ENCODE results near the gene SULT2B1. TPM values are rescaled to one million over a fixed set of nuclear protein-coding genes. Genes with fewer than 3 reads are reported as not detected.

SULT2B1 gene
- total RNA-seq, 2 experiments from 2014 or later: not detected

- peaks cover 39% of the 10 kb centered on the region for H3K4me1 Mint-ChIP-seq
- peaks cover 4% of the 10 kb centered on the region for H3K36me3 Mint-ChIP-seq (ENCODE audit: low read depth)
- DNase-seq: no peak
- no peak overlapping the region for H3K4me3 Mint-ChIP-seq
- ChIA-PET CTCF (interaction anchor here (0.6 to 2.0 kb wide), 2 partner anchors 9 to 146 kb away, joined by 3 to 11 read pairs; no protein-coding TSS in a partner anchor), POLR2A (interaction anchor here (1.1 to 4.7 kb wide), 3 partner anchors 9 to 15 kb away, joined by 5 to 47 read pairs (median 15); partner anchors contain the start of genes RPL18 and SPHK2)
- no peaks in the 10 kb centered on the region for H3K27me3 Mint-ChIP-seq
- H3K9me3 Mint-ChIP-seq: no peaks in the 10 kb centered on the region
- H3K27ac Mint-ChIP-seq: peak overlapping the region; percentile 35
Measured at GRCh38 chr19:48632692-48633147, 80.7 kb downstream of the SULT2B1 start.

DNA sequence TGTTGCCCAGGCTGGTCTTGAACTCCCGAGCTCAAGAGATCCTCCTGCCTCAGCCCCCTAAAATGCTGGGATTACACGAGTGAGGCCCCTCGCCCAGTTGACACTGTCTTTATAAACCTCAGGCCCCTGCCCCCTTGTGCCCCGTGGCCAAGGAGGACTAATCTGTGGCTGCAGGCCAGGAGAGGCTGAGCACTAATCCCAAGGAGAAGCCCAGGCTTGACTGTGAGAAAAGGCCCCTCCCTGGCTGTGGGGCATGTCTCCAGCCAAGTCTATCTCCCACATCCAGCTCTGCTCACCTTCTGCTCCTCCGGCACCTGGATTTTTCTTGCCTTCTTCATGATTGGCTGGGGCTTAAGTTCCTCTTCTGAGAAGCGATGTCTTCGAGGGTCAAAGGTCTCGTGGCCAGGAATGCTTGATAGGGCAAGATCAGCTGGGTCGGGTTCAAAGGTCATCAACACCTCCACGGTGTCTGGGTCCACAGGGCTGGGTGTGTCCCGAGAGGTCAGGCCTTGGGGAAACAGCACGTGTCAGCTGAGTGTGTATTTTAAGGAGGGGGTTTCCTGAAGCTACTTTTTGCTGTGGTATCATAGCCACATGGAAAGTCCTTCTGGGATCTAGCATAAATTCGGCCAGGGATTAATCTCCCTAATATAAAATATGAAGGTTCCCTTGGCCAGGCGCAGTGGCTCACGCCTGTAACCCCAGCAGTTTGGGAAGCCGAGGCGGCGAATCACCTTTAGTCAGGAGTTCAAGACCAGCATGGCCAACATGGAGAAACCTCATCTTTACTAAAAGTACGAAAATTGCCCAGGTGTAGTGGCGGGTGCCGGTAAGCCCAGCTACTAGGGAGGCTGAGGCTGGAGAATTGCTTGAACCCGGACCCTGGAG, 81.4 kb downstream of the SULT2B1 start:
- ChIA-PET POLR2A (interaction anchor here (0.6 to 4.7 kb wide), 6 partner anchors 8 to 15 kb away, joined by 3 to 47 read pairs (median 4); partner anchors contain the start of genes CA11, RPL18 and SPHK2), CTCF (interaction anchor here (0.7 to 2.0 kb wide), 4 partner anchors 9 to 14 kb away, joined by 3 to 11 read pairs (median 6); partner anchors contain the start of genes CA11, RPL18 and SPHK2)
- H3K4me1 Mint-ChIP-seq: peaks cover 45% of the 10 kb centered on the region
- no peak overlapping the region for H3K4me3 Mint-ChIP-seq
- H3K27me3 Mint-ChIP-seq: no peaks in the 10 kb centered on the region
- H3K36me3 Mint-ChIP-seq (ENCODE audit: low read depth): peaks cover 4% of the 10 kb centered on the region
- DNase-seq: no peak
- H3K27ac Mint-ChIP-seq: peak overlapping the region; percentile 84
- no peaks in the 10 kb centered on the region for H3K9me3 Mint-ChIP-seq

GRCh38 chr19:48634036-48634342, 82.0 kb downstream of the SULT2B1 start:
- H3K27ac Mint-ChIP-seq: peak overlapping the region; percentile 84
- peaks cover 4% of the 10 kb centered on the region for H3K36me3 Mint-ChIP-seq (ENCODE audit: low read depth)
- H3K9me3 Mint-ChIP-seq: no peaks in the 10 kb centered on the region
- no peak for DNase-seq
- H3K4me3 Mint-ChIP-seq: peak overlapping the region; percentile 70
- CTCF ChIA-PET: interaction anchor here (0.7 to 2.0 kb wide), 4 partner anchors 10 to 15 kb away, joined by 3 to 11 read pairs (median 6); partner anchors contain the start of genes CA11, RPL18 and SPHK2
- no peaks in the 10 kb centered on the region for H3K27me3 Mint-ChIP-seq
- H3K4me1 Mint-ChIP-seq: peaks cover 49% of the 10 kb centered on the region
- POLR2A ChIA-PET: interaction anchor here (0.6 to 4.7 kb wide), 5 partner anchors 9 to 16 kb away, joined by 3 to 47 read pairs (median 4); partner anchors contain the start of genes CA11, RPL18 and SPHK2

DNA sequence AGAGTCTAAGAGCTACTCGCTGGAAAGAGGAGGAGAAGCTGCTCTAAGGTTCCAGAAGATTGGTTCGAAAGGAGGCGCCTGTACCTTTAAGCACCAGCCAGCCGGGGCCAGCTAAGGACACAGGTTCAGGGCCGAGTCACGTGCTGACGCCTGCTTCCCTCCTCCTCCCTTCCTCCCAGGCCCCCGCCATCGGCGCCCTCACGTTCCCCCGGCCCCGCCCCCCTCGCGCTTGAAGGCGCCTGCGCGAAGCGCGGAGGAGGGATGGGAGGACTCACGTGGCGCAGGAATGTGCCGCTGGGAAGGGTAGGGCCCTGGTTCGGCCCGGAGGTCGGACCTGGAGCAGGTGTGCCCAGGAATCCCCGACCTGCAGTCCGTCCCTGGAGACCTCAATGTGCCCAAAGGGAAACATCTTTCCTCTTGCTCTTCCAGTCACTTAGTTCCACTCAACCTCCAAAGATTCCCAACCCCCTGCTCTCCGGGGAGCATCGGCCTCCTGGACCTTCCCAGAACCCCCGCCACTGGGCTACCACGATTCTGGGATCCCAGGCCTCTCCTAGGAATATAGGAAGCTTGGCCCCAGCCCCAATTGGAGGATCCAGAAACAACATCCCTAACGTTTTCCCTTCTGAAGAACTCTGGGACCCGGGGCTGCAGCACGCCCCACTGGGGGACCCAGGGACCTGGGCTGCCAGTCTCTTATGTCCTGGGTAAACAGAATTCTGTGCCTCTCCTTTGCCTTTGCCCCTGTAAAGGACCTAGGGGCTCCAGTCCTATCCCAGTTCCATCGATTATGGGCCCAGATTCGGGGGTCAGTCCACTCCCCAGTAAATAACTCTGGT, 82.7 kb downstream of the SULT2B1 start:
- Mint-ChIP-seq H3K27ac (peak overlapping the region; percentile 84), H3K4me3 (peak overlapping the region; percentile 70), H3K36me3 (ENCODE audit: low read depth) (peaks cover 4% of the 10 kb centered on the region), H3K27me3 (no peaks in the 10 kb centered on the region), H3K9me3 (no peaks in the 10 kb centered on the region), H3K4me1 (peaks cover 53% of the 10 kb centered on the region)
- CTCF ChIA-PET: interaction anchor here (0.6 to 2.0 kb wide), 5 partner anchors 11 to 76 kb away, joined by 3 to 11 read pairs (median 3); partner anchors contain the start of genes CA11, RPL18 and SPHK2
- POLR2A ChIA-PET: interaction anchor here (0.6 to 4.7 kb wide), 5 partner anchors 9 to 17 kb away, joined by 3 to 47 read pairs (median 4); partner anchors contain the start of genes CA11, RPL18 and SPHK2
- peak; percentile 93 for DNase-seq

DNA sequence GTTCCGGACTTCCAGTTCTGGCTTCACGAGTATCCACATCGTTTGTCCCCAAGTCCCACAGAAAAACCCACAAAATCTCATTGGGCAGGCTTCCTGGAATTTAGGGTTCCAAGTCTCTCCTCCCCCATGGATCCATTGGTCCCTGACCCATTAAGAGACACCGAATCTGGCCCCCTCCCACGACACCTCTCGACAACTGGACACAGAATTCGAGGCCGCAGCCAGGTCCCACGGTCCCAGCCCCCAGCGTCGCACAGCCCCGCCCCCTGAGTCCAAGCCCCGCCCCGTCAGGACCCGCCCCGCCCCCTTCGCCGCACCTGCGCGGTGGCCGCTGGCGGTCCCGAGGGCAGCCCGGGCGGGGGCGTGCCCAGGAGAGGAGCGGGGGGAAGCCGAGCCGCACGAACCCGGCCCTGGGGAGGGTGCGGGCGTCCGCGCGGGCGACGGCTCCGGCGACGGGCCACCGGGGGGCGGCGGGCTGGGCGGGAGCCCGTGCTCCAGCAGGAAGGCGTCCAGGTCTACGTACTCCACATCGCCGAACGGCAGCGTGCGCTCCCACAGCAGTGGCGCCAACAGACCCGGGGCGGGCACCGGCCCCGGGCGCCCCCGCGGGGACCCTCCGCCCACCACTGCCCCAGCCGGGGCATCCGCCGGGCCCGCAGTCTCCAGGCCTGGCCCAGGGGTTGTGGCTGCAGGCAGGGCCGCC, 83.4 kb downstream of the SULT2B1 start:
- Mint-ChIP-seq H3K9me3 (no peaks in the 10 kb centered on the region), H3K36me3 (ENCODE audit: low read depth) (peaks cover under 1% of the 10 kb centered on the region), H3K4me3 (peak overlapping the region; percentile 85), H3K4me1 (peaks cover 54% of the 10 kb centered on the region), H3K27me3 (no peaks in the 10 kb centered on the region), H3K27ac (peak overlapping the region; percentile 84)
- POLR2A ChIA-PET: interaction anchor here (3.1 to 4.7 kb wide), 2 partner anchors 12 to 17 kb away, joined by 15 to 47 read pairs; partner anchors contain the start of genes RPL18 and SPHK2
- CTCF ChIA-PET: no interaction called here
- DNase-seq: peak; percentile 79

- POLR2A ChIA-PET: interaction anchor here (1.5 to 2.3 kb wide), 4 partner anchors 8 to 19 kb away, joined by 6 to 15 read pairs (median 12); partner anchors contain the start of genes CA11, RPL18 and SPHK2
- DNase-seq: peak; percentile 40
- no peaks in the 10 kb centered on the region for H3K36me3 Mint-ChIP-seq (ENCODE audit: low read depth)
- peak overlapping the region; percentile 73 for H3K27ac Mint-ChIP-seq
- peak overlapping the region; percentile 85 for H3K4me3 Mint-ChIP-seq
- H3K4me1 Mint-ChIP-seq: peaks cover 48% of the 10 kb centered on the region
- H3K27me3 Mint-ChIP-seq: no peaks in the 10 kb centered on the region
- no peaks in the 10 kb centered on the region for H3K9me3 Mint-ChIP-seq
- CTCF ChIA-PET: interaction anchor here (2.1 kb wide), 1 partner anchor 13 kb away, joined by 7 read pairs; no protein-coding TSS in a partner anchor
Measured at GRCh38 chr19:48635966-48636858, 84.2 kb downstream of the SULT2B1 start.

DNA sequence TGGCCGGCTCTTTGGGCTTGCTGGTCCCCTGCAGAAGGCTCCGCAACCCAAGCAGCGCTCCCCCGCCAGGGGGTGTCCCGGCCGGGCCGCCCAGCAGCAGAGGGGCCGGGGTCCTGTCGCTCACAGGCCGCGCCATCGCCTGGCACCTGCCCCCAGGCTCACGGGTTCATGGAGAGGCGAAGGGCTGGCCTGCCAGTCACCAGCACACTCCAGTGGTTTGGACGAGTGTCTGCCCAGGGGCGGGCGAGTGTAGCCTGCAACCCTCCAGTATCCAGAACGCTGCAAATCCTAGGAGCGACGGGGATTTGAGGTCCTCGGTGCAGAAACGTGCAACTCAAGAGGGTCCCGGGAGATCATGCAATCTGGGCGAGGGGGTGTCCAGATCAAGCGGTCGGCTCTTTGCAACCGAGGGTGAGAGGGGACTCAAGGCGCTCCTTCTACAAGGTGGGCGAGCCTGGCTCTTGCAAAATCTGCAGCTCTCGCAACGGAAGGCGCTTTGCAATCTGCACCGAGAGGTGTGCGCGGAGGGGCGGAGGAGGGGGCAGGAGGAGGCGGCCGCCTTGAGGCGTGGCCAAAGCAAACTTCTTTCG, 85.0 kb downstream of the SULT2B1 start, which contains the start of gene DBP:
Gene DBP, minus strand, starts transcription at position 521 of the 590 bp plus-strand sequence. Its CDS starts 385 bp downstream, at position 136.
- peak within 1 kb of the TSS; percentile 92 for H3K27ac Mint-ChIP-seq
- H3K9me3 Mint-ChIP-seq: no peaks in the 10 kb centered on the region
- ChIA-PET POLR2A (interaction anchor here (1.5 to 2.3 kb wide), 4 partner anchors 9 to 20 kb away, joined by 6 to 15 read pairs (median 12); partner anchors contain the start of genes CA11, RPL18 and SPHK2), CTCF (interaction anchor here (2.1 kb wide), 1 partner anchor 13 kb away, joined by 7 read pairs; no protein-coding TSS in a partner anchor)
- H3K4me3 Mint-ChIP-seq: peak within 1 kb of the TSS; percentile 85
- H3K4me1 Mint-ChIP-seq: peaks cover 48% of the 10 kb centered on the region
- no peaks in the 10 kb centered on the region for H3K27me3 Mint-ChIP-seq
- no peak for DNase-seq
- no peaks in the 10 kb centered on the region for H3K36me3 Mint-ChIP-seq (ENCODE audit: low read depth)

DNA sequence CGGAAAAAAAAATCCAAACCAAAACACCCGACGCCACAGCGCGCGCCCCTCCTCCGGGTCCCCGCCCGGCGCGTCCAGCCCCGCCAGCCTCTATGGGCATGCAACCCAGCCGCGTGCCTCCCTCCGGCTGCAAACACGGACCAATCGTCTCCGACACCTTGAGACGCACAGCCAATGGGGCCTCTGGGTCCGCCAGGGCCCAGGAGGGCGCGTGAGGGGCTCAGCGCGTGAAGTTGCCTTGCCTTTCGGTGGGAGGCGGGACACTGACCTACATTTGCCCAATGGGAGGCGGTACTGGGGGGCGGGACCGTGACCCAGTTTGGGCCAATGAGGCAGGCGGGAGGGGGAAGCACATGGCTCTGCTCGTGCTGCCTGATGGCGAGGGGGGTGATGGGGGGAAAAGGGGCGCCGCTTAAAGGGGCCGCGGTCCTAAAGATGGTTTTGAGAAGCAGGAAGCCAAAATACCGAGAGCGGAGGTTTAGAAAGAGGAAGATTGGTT, 85.5 kb downstream of the SULT2B1 start:
- peaks cover 46% of the 10 kb centered on the region for H3K4me1 Mint-ChIP-seq
- no peaks in the 10 kb centered on the region for H3K36me3 Mint-ChIP-seq (ENCODE audit: low read depth)
- no peaks in the 10 kb centered on the region for H3K27me3 Mint-ChIP-seq
- ChIA-PET CTCF (interaction anchor here (0.6 to 2.1 kb wide), 2 partner anchors 14 to 356 kb away, joined by 3 to 7 read pairs; partner anchors contain the start of gene RUVBL2), POLR2A (interaction anchor here (1.5 to 2.3 kb wide), 4 partner anchors 9 to 20 kb away, joined by 6 to 15 read pairs (median 12); partner anchors contain the start of genes CA11, RPL18 and SPHK2)
- DNase-seq: peak; percentile 100
- peak overlapping the region; percentile 85 for H3K4me3 Mint-ChIP-seq
- H3K27ac Mint-ChIP-seq: peak overlapping the region; percentile 92
- no peaks in the 10 kb centered on the region for H3K9me3 Mint-ChIP-seq

DNA sequence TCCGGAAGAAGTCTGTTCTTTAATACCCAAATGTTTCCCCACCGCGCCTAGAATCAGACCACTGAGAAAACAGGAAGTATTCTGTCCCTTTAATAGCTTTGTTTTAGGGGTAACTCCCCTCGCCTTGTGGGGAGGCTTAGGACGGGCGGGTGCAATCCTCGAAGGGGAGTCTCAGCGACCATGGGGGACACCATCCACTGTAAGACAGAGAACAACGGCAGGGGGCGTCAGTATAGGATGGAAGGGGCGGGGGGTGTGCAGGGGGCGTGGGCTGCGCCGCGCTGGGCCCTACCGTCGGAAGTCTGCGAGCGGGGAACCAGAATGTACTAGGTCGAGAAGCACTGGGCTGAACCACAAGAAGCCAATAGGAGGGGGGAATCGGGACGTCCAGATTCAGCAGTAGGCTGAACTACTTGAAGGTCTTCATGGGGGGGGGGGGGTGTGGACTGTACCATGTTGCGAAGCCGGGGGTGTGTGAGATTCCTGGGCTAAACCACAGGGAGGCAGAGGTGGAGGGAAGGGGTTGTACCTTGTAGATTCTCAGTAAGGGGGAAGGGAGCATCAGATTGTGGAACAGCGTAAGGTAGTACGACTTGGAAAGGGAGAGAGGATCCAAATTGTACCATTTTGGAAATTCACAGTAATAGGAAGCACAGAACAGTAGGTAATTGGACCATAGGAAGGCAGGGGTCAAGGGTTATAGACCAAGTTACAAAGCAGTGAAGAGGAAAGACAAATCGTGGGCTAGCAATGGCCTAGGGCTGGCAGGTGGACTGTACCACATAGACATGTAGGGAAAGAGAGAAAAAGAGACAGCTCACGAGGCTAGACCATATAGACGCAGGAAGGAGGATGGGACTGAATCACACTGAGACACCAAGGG, 86.2 kb downstream of the SULT2B1 start:
- Mint-ChIP-seq H3K36me3 (ENCODE audit: low read depth) (no peaks in the 10 kb centered on the region), H3K27me3 (no peaks in the 10 kb centered on the region), H3K9me3 (no peaks in the 10 kb centered on the region), H3K27ac (peak overlapping the region; percentile 92), H3K4me1 (peaks cover 44% of the 10 kb centered on the region), H3K4me3 (peak overlapping the region; percentile 85)
- DNase-seq: peak; percentile 88
- POLR2A ChIA-PET: interaction anchor here (0.5 to 2.3 kb wide), 5 partner anchors 8 to 173 kb away, joined by 3 to 15 read pairs (median 10); partner anchors contain the start of genes BCAT2, CA11, RPL18 and SPHK2
- CTCF ChIA-PET: interaction anchor here (0.6 to 2.1 kb wide), 2 partner anchors 15 to 355 kb away, joined by 3 to 7 read pairs; partner anchors contain the start of gene RUVBL2
